HG02884 (cell line): Measurements from ENCODE around the gene C19orf81.

Source experiments
- ATAC-seq: cut with Tn5 transposase; IDR thresholded peaks from one replicate; pipeline ENCODE4 v1.9.1; 2021; ENCODE audit warnings: mild to moderate bottlenecking, moderate library complexity; ENCODE audit not compliant: unreplicated experiment

Gene C19orf81

DNA sequence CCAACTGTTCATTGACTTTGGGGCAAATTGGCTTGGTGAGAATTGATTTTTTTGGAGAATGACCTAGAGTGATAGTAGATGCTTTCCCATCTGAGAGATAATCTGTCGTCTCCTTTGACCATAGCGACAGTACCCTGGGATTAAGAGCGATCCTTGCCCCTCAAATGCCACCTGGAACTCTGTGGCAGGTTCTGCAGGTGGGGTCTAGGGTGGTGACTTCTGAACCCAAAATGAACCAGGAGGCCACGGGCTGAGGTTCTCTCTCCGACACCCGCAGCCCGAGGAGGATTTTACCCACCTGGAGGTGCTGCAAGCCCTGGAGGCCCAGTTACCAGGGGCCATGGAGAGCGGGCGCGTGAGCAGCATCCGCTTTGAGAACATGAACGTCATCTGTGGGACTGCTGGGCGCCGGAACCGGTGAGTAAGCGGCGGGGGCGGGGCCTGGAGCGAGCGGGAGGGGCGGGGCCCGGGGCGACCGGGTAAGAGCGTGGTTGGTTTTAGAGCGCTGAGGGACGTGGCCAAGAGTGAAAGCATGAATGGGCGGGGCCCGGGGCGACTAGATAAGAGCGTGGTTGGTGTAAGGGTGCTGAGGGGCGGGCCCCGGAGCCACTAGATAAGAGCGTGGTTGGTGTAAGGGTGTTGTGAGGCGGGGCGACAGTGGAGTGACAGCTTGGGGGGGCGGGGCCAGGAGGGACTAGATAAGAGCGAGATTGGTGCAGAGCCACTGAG is 8.6 kb downstream of the C19orf81 start:
- no peak for ATAC-seq

GRCh38 chr19:50658441-50659317 is 9.4 kb downstream of the C19orf81 start:
- no peak for ATAC-seq

DNA sequence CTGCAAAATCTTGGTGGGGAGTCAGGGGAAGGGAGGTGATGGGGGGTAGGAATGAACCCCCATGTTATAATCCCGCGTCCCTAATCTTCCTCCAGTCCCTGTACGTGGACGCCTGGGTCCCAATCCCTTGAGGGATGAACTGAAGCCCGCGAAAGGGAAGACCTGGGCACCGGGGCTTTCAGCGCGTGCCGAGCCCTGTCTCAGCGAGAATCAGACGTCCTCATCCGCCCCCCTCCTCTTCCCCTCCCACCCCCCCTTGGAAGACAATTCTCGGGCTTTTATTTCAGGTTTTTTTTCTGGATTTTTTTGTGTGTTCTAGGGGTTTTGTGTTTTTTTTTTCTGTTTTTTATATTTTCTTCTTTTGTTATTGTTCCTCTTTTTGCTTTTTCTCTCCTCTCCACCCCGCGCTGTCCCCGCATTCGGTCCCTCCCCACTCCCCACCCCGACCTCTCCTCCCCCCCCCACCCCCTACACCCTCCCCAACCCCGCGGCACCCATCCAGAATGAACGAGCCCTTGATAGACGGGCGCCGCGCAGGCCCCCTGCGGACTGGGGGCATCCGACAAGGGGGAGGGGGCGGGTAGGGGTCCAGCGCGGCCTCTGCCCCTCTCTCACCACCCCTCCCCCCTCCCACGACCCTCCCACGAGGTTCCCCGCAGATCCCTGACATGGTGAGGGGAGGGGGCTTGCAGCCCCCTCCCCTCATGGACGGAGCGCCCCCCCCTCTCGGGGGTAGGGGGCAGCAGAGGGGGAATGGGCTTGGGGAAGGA is 10.3 kb downstream of the C19orf81 start:
- ATAC-seq = no peak

DNA sequence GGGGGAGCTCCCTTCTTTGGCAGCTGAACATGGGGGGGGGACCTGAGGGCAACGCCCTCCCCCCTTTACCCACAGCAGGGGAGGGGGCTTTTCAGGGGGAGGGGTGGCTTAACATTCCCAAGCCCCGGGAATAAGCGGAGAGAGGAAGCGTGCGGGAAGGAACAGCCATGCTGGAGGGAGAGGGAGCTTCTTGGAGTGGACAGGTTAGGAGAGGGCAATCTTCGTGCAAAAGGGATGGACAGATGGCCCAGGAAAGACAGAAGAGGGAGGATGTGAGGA is 10.8 kb downstream of the C19orf81 start:
- no peak for ATAC-seq

GRCh38 chr19:50661023-50661422 is 11.8 kb downstream of the C19orf81 start:
- ATAC-seq = no peak

- ATAC-seq = no peak
These were observed 12.8 kb downstream of the C19orf81 start for GRCh38 chr19:50661766-50662650.

- ATAC-seq = no peak
These were observed 13.6 kb downstream of the C19orf81 start for GRCh38 chr19:50662651-50663481.

DNA sequence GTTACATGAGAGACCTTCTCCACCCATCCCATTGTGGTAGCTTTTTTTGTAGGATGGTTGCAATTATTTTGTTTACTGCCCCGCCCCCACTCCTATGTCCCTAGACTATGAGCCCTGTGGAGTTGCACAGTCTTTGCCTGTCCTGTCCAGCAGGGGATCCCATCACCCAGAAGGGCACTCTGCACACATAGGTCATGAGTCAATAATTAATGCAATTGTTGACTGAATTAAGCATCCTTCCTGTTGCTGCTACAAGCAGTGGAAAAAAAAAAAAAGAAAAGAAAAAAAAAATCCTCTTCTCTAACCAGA is 14.2 kb downstream of the C19orf81 start:
- no peak for ATAC-seq

GRCh38 chr19:50664204-50664603 is 15.0 kb downstream of the C19orf81 start:
- ATAC-seq = no peak

DNA sequence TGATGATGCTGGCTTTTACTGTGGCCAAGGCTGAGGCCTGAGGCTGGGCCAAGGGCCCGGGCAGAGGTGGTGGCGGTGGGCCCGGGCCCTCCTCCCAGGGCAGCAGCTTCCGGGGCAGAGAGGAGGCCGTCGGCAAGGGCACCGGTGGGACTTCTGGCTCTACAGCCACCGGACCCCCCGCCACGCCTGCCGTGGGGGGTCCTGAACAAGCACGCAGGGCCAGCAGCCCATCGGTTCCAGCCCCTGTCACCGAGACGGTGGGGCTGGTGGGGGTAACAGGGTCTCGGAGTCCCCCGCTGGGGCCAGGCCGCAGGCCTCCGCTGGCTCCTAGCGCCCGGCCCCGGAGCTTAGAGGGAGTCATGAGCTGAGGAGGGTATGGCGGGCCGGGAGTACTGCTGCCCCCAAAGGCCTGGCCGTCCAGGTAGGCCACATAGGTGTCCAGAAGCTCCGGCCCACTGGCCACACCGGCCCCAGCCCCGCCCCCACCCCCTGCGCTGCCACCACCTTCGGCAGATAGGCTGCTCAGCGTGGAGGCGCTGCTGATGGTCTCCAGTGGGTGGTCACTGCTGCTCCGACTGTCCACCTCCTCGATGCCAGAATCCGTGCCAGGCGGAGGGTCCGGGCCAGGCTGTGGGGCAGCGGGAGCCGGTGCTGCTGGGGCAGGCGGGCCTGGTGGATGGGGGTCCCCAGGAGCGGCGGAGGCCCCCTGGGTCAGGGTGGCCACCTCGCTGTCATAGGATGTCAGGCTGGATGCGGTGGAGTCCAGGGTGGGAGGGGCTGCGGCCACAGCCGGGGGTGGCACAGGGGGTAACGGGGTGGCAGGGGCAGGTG is 17.3 kb downstream of the C19orf81 start:
- no peak for ATAC-seq

DNA sequence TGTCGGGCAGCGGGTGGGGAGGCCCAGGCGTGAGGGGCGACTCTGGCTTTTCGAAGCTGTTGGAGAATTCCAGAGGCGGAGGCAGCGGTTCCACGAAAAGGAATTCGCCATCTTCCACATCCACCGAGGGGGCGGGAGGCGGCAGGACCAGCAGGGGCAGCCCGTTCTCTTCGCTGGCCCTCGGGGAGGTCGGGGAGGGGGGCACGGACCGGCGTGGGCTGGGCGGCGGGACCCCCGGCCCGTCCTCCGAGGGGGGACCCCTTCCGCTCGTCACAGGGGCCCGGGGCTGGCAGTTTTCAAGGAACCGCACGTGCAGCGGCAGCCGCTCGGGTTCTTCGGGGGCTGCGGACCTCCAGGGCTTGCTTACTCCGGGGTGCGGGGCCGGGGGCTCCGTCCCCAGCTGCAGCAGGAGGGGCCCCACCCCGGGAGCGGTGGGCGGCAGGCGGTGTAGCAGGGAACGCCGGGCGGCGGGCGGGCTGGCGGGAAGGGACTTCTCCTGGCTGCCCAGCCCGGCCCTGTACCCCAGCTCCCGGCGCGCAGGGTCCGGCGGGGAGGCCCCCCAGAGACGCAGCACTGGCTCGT is 18.0 kb downstream of the C19orf81 start:
- no peak for ATAC-seq

GRCh38 chr19:50667759-50668231 is 18.6 kb downstream of the C19orf81 start:
- ATAC-seq = no peak

GRCh38 chr19:50668416-50668815 is 19.2 kb downstream of the C19orf81 start:
- no peak for ATAC-seq

DNA sequence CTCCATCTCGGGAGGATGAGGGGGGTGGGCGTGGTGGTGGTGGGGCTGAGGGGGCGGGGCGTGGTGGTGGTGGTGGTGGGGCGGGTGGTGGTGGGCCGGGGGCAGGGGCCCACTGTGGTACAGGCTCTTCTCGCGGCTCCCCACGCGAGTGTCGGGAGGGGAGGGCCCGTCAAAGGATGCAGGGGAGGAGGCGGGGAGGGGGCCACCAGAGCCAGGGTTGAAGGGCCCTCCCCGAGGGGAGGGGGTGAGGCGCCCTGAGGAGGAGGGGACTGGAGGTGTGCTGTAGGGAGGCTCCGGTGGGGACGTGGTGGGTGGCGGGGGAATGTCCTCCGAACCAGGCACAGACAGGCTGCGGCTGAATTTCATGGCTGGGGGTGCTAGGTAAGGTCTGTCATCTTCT is 19.6 kb downstream of the C19orf81 start:
- ATAC-seq = no peak

DNA sequence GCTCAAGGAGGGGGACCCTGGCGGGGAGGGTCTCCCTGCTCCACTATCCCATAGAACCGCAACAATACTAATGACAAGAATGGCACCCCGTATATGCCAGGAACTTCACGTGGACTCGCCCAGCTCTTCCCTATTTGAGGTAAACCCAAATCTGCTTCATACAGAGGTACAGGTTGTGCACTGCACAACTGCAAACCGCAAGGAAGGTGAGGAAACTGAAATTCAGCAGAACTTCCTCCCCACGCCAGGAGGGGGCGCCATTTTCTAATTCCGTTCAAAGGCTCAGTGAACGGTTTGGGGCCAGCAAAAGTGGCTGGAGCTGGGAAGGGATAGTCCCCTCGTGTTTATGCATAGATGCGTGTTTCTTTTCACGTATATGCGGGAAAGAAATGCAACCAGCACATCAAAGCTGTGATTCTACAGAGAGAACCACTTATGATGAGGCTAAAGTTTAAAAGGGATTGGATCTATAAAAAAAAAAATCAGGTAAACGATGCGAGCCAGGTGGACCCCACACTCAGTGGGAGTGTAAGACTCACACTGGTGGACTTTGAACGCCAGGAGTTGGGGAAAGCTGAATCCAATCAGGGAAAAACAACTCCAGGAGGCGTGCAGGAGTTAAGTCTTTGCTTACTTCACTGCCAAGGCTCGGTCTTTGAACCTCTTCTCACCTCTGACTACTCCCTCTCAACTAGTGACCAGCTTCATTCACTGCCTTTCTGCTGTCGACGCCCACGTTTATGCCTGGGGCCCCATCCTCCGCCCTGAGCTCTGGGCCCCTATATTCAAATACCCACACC is 20.3 kb downstream of the C19orf81 start:
- no peak for ATAC-seq

DNA sequence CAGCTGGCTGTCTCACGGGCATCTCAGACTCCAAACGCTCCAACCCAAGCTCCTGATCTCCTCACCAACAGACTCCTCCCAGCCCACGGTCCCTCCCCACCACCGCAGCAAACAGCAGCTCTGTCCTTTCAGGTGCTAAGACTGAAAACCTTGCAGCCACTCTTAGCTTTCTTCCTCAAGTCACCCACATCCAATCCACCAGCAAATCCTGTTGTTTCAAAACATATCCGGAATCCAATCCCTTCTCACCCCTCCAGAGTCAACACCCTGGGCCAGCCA is 20.8 kb downstream of the C19orf81 start:
- ATAC-seq = no peak

DNA sequence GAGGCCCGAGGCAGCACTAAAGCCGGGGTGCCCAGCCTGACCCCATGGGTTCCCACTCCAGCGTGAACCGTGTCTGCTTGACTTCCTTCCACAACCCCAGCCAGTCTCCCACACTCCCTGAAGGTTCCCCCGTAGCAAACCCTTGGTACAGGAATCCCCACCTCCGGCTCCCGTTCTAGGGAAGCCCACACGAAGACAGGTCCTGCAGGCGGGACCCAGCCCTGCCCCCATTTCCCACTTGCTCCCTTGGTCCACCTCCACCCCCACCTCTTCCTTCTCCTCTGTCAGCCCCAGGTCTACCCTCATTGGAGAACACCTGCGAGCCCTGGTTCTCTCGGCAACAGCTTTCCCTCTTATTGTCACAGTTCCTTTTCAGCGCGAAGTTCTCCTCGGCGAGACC is 23.9 kb downstream of the C19orf81 start:
- no peak for ATAC-seq

DNA sequence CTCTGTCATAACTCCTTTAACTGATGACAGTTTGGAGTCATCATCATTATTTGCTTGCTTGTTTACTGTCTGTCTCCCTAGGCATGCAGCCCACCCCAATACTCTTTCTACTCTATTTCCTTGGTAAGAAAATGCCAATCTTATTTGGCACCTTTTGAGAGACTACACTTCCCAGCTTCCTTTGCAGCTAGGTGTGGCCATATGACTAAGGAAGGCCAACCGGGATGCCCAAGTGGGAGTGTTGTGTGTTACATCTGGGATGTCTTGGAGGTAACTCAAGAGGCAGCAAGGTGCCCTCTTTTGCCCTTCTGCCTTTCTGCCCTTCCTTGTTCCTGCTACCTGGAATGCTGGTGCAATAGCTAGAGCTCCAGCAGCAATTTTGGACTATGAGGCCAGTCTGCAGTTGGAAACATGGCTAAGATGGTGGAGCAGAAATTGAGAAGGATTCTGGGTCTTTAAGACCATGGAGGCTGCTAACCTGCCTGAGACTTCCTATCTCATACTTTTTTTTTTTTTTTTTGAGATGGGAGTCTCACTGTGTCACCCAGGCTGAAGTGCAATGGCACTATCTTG is 27.5 kb downstream of the C19orf81 start:
- no peak for ATAC-seq
